Measurements from ENCODE around the gene THRAP3.
"Not testable (repeated sequence)": the region's sequence is repeated elsewhere in the genome, so short reads cannot be mapped to it uniquely, and the experiment has no call there.

The THRAP3 gene

DNA sequence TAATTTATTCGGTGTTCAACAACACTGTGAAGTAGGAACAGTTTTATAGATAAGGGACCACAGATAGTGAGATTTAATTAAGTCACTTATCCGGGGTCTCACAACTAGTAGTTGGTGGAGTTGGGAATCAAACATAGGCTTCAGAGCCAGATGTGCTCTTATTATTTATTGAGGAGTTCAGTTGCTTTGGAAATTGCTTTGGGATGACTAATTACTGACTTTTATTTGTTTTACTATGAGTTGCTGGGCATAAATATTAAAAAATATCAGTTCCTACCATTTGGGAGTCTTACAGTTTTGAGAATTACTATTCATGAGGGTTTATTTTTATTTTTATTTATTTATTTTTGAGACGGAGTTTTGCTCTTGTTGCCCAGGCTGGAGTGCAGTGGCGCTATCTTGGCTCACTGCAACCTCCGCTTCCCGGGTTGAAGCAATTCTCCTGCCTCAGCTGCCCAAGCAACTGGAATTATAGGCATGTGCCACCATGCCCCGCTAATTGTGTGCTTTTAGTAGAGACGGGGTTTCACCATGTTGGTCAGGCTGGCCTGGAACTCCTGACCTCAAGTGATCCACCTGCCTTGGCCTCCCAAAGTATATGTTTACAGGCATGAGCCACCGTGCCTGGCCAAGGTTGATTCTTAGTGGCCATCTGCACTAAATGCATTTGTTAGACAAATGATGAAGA lies 27.7 kb downstream of the THRAP3 start:
- DNase-seq (ENCODE audit: low read depth in 2 of 2), result no peak

DNA sequence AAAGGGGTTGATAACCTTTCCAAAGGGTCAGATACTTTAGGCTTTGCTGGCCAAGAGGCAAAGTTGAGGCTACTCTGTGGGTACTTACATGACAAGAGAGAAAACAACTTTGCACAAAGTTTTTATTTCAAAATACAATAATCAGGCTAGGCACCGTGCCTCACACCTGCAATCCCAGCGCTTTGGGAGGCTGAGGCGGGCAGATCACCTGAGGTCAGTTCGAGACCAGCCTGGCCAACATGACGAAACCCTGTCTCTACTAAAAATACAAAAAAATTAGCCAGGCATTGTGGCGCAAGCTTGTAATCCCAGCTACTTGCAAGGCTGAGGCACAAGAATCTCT lies 28.2 kb downstream of the THRAP3 start:
- not testable (repeated sequence) for DNase-seq (ENCODE audit: low read depth in 2 of 2)

DNA sequence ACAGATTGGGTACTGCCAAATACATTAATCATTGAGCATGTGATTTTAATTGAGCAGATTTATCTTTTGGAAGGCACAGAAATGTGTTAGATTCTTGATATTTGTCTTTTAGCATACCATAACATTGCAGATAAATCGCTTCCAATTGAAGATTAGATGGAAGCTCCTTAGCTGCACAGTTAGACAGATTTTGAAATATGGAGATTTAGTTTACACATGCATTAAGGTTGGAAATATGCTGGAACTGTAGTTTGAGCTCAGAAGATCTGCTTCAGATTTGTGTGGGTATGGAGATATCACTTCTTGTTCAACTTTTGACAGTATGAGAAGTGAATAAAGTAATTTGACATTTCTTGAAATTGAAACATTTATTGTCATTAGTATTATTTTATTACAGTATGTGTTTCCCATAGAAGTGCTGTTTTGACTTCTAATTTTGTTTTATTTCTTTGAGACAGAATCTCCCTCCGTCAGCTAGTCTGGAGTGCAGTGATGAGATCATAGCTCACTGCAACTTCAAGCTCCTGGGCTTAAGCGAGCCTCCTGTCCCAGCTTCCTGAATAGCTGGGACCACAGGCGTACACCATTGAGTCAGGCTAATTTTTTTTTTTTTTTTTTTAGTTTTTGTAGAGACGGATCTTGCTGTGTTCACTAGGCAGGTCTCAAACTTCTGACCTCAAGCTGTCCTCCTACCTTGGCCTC lies 29.1 kb downstream of the THRAP3 start:
- no peak for DNase-seq (ENCODE audit: low read depth in 2 of 2)

DNA sequence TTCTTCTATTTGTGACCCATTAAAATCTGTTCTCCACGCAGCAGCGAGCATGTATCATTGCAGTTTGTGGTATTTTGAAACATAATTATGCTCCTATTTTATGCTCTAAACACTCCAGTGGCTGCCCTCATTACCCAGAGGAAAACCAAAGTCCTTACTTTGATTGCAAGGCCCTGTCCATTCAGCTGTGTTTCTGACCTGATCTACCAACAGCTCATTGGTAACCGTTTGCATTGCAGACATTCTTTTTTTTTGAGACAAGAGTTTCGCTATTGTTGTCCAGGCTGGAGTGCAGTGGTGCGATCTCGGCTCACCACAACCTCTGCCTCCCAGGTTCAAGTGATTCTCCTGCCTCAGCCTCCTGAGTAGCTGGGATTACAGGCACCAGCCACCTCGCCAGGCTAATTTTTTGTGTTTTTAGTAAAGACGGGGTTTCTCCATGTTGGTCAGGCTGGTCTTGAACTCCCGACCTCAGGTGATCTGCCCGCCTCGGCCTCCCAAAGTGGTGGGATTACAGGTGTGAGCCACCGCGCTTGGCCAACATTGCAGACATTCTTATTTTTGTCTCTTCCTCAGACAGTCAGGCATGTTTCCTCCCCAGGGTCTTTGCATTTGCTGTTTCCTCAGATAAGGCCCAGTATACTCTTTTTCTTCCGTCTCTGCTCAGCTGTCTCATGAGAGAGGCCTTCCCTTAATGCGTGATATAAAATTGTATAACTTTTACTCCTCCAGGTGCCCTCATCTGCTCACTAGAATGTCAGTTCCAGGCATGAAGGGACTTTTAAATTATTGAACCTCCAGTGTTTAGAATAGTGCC lies 32.5 kb downstream of the THRAP3 start:
- no peak for DNase-seq (ENCODE audit: low read depth in 2 of 2)

DNA sequence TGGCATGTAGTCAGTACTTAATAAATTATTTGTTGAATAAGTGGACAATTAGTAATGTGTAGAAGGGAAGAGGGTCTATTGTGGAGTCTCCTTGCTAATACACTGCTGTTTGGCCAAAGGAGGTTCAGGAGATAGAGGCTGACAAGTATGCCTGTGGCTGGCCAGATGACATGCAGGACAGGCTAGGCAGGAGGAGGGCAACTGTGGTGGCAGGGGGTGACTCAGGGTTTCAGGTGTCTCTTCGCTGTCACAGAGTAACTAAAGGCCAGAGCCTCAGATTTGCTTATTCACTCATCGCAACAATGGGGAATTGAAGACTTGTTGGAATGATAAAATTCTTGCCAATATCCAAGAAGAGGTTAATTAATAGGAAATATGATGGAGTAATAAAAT lies 33.1 kb downstream of the THRAP3 start:
- DNase-seq (ENCODE audit: low read depth in 2 of 2), result no peak

DNA sequence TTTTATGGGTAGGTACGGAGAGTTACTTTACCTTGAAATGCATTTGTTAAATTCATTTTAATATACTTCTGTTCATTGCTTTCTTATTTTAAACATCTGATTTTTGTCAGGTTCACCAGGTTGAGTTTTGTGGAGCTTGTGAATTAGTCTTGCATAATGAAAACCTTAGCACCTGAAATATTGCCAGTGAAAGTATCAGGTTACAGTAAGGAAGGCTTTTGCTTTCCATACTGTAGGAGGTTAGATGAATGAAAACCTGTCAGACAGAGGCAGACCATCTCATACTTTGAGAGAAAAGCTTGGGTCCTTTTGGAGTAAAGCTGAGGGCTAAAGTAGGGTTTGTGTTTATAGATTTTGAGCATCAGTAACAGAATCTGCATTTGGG lies 34.7 kb downstream of the THRAP3 start:
- no peak for DNase-seq (ENCODE audit: low read depth in 2 of 2)

DNA sequence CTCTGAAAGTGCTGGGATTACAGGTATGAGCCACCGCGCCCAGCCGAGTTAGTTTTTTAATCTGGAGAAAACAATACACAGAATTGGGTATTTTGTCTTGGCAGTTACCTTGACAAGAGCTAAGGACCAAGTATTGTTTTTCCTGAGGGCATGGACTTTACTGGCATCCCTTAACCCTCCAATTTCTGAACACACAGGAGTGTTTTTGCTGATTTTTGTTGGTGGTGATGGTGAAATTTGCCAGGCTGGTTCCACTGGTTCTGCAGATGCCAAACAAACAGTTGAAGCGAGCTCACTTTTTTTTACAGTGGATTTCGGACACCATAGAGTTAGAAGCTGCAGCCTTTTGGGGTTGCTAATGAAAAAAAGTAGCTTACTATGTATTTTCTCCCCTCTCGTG lies 44.7 kb downstream of the THRAP3 start:
- DNase-seq (ENCODE audit: low read depth in 2 of 2), result no peak

DNA sequence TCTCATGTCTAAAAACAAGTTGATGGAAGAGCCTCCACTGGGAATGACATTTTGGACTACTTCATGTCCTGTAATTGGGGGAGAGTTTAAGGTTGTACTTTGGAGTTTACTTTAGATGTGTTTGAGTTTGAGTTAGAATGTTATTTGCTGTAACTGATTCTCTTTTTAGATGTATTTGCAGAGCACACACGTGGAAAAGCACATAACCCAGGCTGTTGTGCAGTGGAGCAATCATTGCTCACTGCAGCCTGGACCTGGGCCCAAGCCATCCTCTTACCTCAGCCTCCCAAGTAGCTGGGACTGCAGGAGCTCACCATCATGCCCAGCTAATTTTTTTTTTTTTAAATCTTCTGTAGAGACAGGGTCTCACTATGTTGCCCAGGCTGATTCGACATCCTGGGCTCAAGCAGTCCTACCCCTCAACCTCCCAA lies 45.2 kb downstream of the THRAP3 start:
- DNase-seq (ENCODE audit: low read depth in 2 of 2), result no peak

DNA sequence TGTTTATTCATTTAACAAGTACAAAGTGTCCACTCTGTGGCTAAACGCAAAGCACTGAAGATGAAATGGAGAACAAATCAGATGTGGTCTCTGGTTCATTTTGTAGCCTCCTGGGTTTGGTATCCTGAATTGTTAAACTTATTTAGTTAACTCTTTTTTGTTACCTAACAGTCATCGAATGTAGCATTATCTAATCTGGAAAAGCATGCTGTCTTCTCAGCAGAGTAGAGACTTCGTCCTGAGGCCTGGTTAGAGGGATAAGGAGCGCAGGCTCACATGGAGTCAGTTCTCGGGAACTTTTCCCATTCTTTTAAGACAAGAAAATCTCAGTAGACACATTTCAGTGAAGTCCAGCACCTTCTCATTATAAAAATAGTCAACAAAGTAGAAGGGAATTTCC lies 48.8 kb downstream of the THRAP3 start:
- DNase-seq (ENCODE audit: low read depth in 2 of 2), result no peak

DNA sequence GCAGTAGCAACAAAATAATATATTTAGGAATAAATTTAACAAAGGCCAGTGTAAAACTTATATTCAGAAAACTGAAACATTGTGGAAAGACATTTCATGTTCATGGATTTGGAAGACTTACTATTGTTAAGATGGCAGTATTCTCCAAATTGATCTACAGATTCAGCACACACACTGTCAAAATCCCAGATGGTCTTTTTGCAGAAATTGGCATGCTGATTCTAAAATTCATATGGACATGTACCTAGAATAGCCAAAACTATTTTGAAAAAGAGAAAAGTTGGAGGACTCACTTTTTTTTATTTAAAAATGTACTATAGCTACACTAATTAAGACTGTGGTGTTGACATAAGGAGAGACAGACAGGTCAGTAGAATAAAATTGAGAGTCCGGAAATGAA lies 50.0 kb downstream of the THRAP3 start:
- no peak for DNase-seq (ENCODE audit: low read depth in 2 of 2)

DNA sequence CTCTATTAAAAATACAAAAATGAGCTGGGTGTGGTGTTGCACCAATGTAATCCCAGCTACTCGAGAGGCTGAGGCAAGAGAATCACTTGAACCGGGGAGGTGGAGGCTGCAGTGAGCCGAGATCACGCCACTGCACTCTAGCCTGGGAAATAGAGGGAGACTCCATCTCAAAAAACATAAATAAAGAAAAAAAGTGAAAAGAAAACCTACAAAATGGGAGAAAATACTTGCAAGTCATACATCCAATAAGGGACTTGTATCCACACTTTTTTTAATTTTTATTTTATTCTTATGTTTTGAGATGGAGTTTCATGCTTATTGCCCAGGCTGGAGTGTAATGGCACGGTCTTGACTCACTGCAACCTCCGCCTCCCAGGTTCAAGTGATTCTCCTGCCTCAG lies 52.4 kb downstream of the THRAP3 start:
- no peak for DNase-seq (ENCODE audit: low read depth in 2 of 2)

DNA sequence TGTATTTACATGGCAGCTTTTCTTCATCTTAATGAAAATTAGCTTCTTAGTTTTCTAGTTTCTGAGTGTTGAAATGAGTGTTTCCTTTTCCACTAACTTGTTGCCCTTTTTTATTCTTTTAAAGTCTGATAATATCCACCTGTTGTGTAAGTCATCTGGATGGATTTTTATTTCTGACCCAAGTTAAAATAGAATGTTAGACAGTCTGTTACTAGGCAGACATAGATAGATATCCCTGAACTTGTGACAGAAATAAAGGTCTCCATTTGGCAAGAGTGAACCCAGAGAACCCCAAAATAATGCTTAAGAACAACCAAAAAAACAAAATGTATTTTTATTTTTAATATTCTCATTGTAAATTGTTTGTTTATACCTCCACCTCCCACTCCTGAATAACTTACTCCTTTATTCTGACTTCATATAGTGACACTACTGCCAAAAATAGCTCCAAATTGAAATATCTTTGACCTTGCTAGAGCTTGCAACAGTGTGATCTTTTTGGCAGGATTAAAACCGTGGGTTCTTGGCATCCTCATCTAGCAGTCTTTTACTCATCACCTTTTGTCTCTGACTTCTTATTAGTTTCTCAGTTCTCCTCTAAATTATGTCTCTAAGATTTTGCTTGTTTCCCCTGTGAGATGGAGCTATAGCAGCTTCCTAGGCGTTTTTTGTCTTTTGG lies 55.0 kb downstream of the THRAP3 start:
- DNase-seq (ENCODE audit: low read depth in 2 of 2), result no peak

DNA sequence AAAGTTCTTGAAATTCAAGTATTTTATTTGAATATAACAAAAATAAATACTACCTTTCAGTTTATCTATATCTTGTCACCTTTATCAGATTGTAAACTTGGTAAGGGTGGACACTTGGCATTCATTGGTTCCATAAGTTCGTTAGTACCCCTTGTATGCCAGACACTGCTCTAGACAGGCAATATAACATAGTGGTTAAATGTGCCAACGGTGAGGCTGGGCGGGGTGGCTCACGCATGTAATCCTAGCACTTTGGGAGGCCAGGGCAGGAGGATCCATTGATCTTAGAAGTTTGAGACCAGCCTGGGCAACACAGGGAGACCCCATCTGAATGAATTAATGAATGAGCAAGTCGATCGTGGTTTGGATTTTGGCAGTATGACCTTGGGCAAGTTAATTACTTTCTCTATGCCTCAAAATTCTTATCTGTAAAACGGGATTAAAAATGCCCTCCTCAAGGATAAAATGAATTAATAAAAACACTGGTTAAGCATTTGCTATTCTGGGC lies 55.6 kb downstream of the THRAP3 start:
- DNase-seq (ENCODE audit: low read depth in 2 of 2), result no peak

DNA sequence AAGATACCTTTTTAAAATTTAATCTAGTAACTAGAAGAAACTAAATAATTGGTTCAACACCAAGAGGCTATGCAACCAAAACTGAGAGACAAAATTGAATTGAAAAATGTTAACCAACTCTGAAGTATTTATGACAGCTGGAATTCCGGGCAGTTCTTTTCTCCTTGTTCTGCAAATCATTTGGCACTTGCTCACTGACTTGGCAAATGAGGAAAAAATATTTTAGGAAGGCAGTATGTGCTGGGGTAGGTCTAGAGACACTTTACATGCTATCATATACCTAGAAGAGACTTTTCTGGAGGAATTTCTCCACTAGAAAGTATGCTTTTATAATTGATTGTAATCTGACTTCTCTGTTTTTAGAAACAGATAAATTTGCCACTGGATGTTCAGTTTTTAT lies 59.8 kb downstream of the THRAP3 start:
- DNase-seq (ENCODE audit: low read depth in 2 of 2), result no peak

DNA sequence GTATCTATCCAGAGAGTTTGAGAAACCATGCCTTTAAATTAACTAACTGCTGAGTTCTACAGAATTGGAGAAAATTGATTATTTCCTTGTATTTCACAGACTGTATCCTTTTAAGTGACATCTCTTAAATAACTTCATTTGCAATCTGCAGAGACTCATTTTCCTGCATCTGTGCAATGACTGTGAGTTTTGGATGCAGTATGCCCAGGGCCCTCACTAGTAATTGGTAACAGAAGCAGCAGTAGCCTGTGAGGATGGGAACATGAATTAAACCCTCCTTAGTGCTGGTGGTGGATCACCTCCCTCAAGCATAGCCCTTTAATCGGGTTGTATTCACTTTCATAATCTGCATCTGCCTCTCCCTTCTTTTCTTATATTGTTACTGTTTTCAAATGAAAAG lies 60.3 kb downstream of the THRAP3 start:
- no peak for DNase-seq (ENCODE audit: low read depth in 2 of 2)

DNA sequence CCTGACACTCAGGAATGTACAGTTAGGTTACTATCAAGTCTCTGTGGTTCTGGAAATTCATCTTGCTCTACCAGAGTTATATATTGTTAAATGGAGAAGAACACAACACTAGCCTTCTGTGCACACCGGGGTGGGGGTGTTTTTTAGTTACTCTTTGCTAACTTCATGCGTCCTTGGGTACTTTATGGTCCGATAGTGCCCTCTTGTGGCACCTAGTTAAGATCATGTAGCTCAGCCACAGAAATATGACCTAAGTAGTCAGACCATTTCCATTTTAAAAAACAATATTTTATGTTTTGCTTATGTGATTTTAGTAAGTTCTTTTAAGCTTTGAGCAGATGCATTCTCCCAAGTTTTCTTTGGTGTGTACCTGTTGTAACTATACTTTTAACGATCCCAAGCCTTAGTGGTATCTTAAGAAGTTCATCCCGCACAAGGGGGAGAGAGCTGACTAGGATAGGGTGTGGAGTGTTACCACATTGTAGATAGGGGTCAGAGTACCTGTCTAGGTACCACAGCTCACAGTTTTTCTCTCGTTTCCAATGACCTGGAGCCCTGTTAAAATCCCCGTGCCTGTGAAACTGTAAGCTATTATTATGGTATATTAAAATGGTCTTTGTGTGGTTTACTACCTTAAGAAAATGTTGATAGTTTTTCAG lies 61.3 kb downstream of the THRAP3 start:
- DNase-seq (ENCODE audit: low read depth in 2 of 2), result peak; percentile 16 to 41

DNA sequence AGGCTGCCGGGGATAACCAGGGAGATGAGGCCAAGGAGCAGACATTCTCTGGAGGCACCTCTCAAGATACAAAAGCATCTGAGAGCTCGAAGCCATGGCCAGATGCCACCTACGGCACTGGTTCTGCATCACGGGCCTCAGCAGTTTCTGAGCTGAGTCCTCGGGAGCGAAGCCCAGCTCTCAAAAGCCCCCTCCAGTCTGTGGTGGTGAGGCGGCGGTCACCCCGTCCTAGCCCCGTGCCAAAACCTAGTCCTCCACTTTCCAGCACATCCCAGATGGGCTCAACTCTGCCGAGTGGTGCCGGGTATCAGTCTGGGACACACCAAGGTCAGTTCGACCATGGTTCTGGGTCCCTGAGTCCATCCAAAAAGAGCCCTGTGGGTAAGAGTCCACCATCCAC lies 62.6 kb downstream of the THRAP3 start:
- no peak for DNase-seq (ENCODE audit: low read depth in 2 of 2)

DNA sequence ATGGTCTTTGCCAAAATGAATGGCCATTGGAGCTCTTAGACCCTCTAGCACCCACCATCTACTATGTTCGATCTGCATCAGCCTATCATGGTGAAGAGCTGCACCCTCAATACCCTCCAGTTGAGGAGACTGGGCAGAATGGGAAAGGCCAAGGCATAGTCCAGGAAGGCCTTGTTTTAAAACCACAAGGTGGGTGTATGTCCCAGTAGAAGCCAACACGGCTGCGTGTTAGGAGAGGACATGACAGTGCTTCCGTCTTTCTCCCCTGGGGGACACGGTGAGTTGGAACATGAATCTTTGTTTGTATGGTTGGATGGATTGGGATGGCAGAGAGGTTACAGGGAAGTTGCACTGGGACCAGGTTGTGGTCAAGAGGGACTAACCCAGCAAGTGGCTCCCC lies 63.4 kb downstream of the THRAP3 start:
- no peak for DNase-seq (ENCODE audit: low read depth in 2 of 2)

DNA sequence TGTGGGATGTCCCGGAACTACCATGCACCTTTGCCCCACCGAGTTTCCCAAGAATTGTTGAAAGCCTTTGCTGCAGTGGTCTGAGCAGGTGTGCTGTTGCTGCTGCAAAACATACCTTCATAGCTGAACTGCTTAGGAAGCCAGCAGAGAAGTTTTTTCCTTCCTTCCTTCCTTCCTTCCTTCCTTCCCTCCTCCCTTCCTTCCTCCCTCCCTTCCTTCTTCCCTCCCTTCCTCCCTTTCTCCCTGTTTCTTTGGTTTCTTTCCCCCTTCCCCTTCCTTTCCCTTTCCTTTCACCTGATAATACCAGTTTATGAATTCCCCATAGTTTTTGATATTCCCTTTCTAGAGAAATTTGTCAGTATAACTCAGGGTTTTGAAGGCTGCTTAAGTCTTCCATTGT lies 71.1 kb downstream of the THRAP3 start:
- no peak for DNase-seq (ENCODE audit: low read depth in 2 of 2)

DNA sequence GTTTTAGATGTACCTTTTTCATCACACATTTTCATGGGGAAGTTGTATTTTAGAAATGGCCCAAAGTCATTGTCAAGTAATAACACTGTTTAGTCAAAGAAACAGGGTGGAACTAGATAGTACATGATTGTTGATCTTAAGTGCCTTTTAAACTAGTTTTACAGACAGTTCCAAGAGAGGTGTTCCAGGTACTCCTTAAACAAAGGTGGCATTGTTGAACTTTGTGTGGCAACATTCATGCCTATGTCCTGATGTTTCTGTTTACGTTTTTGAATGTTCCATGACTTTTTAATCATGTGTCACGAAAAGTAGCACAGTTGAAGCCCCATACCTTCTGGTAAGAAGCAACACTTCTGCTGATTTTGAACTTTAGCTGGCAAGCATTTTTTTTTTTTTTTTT lies 72.8 kb downstream of the THRAP3 start:
- DNase-seq (ENCODE audit: low read depth in 2 of 2), result no peak

DNA sequence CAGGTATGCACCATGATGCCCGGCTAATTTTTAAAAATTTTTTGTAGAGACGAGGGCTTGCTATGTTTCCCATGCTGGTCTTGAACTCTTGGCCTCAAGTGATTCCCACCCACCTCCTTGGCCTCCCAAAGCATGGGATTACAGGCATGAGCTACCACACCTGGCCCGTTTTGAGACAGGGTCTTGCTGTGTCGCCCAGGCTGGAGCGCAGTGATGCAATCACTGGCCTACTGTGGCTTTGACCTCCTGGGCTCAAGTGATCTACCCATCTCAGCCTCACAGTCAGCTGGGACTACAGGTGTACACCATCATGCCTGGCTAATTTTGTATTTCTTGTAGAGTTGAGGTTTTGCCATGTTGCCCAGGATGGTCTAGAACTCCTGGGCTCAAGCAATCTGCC lies 74.4 kb downstream of the THRAP3 start:
- no peak for DNase-seq (ENCODE audit: low read depth in 2 of 2)

DNA sequence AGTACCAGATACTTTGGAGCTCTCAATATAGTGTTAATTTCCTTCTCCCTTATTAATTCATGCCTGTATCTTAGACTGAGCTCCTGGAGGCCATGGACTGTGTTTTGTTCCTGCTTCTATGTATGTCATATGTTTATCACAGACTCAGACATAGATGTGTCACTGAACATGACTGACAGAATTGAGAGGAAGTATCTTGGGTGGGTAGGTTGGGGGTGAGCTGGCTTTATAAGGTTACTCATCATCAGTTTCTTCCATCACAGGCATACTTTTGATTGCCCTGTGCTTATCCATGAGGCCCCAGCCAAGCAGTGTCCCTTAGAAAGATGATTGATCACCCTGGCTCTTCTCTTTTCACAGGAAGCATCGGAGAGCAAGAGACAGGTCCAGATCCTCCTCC lies 76.3 kb downstream of the THRAP3 start:
- DNase-seq (ENCODE audit: low read depth in 2 of 2), result no peak

Measured in activated CD8-positive, alpha-beta memory T cell treated with anti-CD3 and anti-CD28 coated beads for 4 hours (primary cell).